Keratinocyte (primary cell): ENCODE data around the gene BICDL1. TPM values are rescaled to one million over a fixed set of nuclear protein-coding genes. Genes with fewer than 3 reads are reported as not detected.

Experiments used
- DNase-seq: peaks from one replicate; pipeline ENCODE4 v3.0.0-alpha.2; 2011; ENCODE audit warnings: low read depth, missing footprints, low spot score
- FAIRE-seq: peaks from 2 replicates; lab custom pipeline; 2011; peaks lifted over from hg19 to GRCh38; lab: Jason Lieb, UNC
- H2AFZ ChIP-seq: 2 replicates; pipeline ENCODE4 v1.6.0; 2012; ENCODE audit warnings: low read length, control low read depth, inconsistent platforms; ENCODE audit not compliant: control insufficient read depth
- H3K27ac ChIP-seq: 2 replicates; pipeline ENCODE4 v1.5.1; 2011; ENCODE audit warnings: low read length; ENCODE audit not compliant: control insufficient read depth, insufficient read depth
- H3K27me3 ChIP-seq: 3 replicates; pipeline ENCODE4 v1.6.0; 2011; ENCODE audit warnings: low read length; ENCODE audit not compliant: control insufficient read depth, insufficient read depth; ENCODE audit errors: extremely low read depth
- H3K36me3 ChIP-seq, 2 experiments: 2 replicates in 1 of 2; 3 replicates in 1 of 2; pipeline ENCODE4 v1.5.1; 2011; ENCODE audit warnings: low read length in 2 of 2, mild to moderate bottlenecking in 1 of 2; ENCODE audit not compliant: control insufficient read depth in 2 of 2, insufficient read depth in 2 of 2; ENCODE audit errors: extremely low read depth in 1 of 2
- H3K4me1 ChIP-seq: 3 replicates; pipeline ENCODE4 v1.5.1; 2011; ENCODE audit warnings: low read length; ENCODE audit not compliant: control insufficient read depth, insufficient read depth; ENCODE audit errors: extremely low read depth
- H3K4me2 ChIP-seq: 3 replicates; pipeline ENCODE4 v1.6.0; 2011; ENCODE audit warnings: low read depth, low read length; ENCODE audit not compliant: control insufficient read depth, insufficient read depth; ENCODE audit errors: extremely low read depth
- H3K4me3 ChIP-seq, 3 experiments: fragments of 200-600 bp in 1 of 3; sonication (generic) in 1 of 3; 2 replicates in 2 of 3; 3 replicates in 1 of 3; pipeline ENCODE4 v1.5.1; 2011 to 2016; ENCODE audit warnings: low read length in 3 of 3, mild to moderate bottlenecking in 3 of 3, control low read depth in 2 of 3, inconsistent platforms in 1 of 3, low read depth in 1 of 3, mixed read lengths in 1 of 3, mixed run types in 1 of 3, moderate library complexity in 1 of 3; ENCODE audit not compliant: control insufficient read depth in 2 of 3, insufficient read depth in 2 of 3; ENCODE audit errors: extremely low read depth in 1 of 3
- H3K79me2 ChIP-seq: 2 replicates; pipeline ENCODE4 v1.6.0; 2012; ENCODE audit warnings: low read length; ENCODE audit not compliant: control insufficient read depth, insufficient read depth
- H3K9ac ChIP-seq: 3 replicates; pipeline ENCODE4 v1.6.0; 2011; ENCODE audit warnings: low read length; ENCODE audit not compliant: control insufficient read depth, insufficient read depth; ENCODE audit errors: extremely low read depth
- H3K9me1 ChIP-seq: 3 replicates; pipeline ENCODE4 v1.6.0; 2011; ENCODE audit warnings: low read length; ENCODE audit not compliant: control insufficient read depth, insufficient read depth; ENCODE audit errors: extremely low read depth
- H3K9me3 ChIP-seq: 2 replicates; pipeline ENCODE4 v1.5.1; 2012; ENCODE audit warnings: low read depth, low read length; ENCODE audit not compliant: control insufficient read depth
- H4K20me1 ChIP-seq: 3 replicates; pipeline ENCODE4 v1.6.0; 2011; ENCODE audit warnings: low read length; ENCODE audit not compliant: control insufficient read depth, insufficient read depth; ENCODE audit errors: extremely low read depth
- EZH2 ChIP-seq: IDR thresholded peaks from one replicate; pipeline ENCODE4 v1.6.1; 2012; ENCODE audit warnings: inconsistent platforms, mild to moderate bottlenecking, low read length, moderate library complexity
- dilution Hi-C: fragments of 300-500 bp; cut with MboI; formaldehyde crosslinking; loops from one replicate; pipeline ENCODE4 v1.7.0; 2020; ENCODE audit warnings: low sequenced_read_pairs; ENCODE audit not compliant: extremely low pct_ligation_motif_present
- polyA plus RNA-seq, 5 experiments: library from polyadenylated mRNA; depleted of rRNA in 3 of 5; stranded (reverse) in 3 of 5; stranded (forward) in 1 of 5; unstranded in 1 of 5; fragments of >200 nt; gene quantifications; 1 replicate in 1 of 5; 2 replicates in 3 of 5; 3 replicates in 1 of 5; pipeline versions ENCODE4 v1.2.1 to v1.2.3, GENCODE V29; 2011 to 2012; ENCODE audit warnings: missing spikeins in 2 of 5, low read depth in 1 of 5, low replicate concordance in 1 of 5
- TF ChIP-seq, protein P1 (sequence below), 3 experiments: IDR thresholded peaks in 1 of 3; conservative IDR thresholded peaks in 1 of 3; optimal IDR thresholded peaks in 1 of 3; 2 replicates in 2 of 3; 3 replicates in 1 of 3; pipeline versions ENCODE3 to v1.5.1; 2011; ENCODE audit warnings: low read length in 3 of 3, mild to moderate bottlenecking in 3 of 3, moderate library complexity in 2 of 3, control low read depth in 1 of 3, inconsistent platforms in 1 of 3; ENCODE audit not compliant: insufficient read depth in 2 of 3; ENCODE audit errors: extremely low read depth in 1 of 3

Gene BICDL1
- polyA plus RNA-seq, 1 donor (not counting 4 experiments of a cell fraction or from before 2014, with no cell fraction given): 6.4 TPM

DNA sequence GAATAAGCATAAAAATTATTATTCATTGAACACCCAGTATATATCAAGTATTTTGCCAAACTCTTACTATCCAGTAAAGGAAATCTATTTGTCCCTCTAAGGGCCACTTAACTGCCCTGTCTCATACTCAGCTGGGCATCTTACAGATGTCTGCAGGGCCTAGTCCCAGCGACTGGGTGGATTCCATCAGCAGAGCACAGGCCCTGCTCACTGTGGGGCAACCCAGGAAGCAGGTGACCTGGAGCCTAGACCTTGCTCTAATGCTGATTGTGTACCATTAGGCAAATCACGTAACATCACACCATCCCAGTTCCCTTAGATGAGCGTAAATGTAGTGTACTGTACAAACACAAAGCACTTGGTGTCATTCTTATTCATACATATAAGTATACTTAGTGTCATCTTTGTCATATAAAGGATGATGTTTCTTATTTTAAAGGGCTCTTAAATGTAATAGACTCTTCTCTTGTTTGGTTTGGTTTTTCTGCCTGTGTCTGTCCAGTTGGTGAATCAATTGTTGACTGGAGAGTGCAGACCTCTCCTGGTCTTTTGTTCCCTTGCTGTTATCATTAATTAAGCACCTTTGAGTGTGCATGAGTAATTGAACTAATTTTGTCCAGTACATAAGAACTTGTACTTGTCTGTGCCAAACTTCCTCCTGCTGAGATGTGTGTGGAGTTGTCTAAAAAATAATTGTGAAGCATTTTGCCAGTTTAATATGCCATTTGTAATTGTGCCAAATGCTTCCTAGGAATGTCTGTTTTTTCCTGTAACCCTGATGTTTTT is 78.2 kb downstream of the BICDL1 start:
- no peak overlapping the region for H3K4me2 ChIP-seq
- no peak overlapping the region for H3K9ac ChIP-seq
- H2AFZ ChIP-seq: no peak overlapping the region
- no peak for DNase-seq
- H3K27me3 ChIP-seq: no peaks in the 10 kb centered on the region
- no peak overlapping the region for H3K27ac ChIP-seq
- H3K36me3 ChIP-seq: no peaks in the 10 kb centered on the region
- peaks cover 8% of the 10 kb centered on the region for H3K4me1 ChIP-seq
- H3K9me3 ChIP-seq: no peaks in the 10 kb centered on the region
- H3K9me1 ChIP-seq: no peaks in the 10 kb centered on the region
- dilution Hi-C loops: no loop called here
- H3K79me2 ChIP-seq: no peaks in the 10 kb centered on the region
- H4K20me1 ChIP-seq: no peaks in the 10 kb centered on the region
- H3K4me3 ChIP-seq: no peak overlapping the region
- no peak for TF ChIP-seq EZH2
- TF ChIP-seq, protein P1, sequence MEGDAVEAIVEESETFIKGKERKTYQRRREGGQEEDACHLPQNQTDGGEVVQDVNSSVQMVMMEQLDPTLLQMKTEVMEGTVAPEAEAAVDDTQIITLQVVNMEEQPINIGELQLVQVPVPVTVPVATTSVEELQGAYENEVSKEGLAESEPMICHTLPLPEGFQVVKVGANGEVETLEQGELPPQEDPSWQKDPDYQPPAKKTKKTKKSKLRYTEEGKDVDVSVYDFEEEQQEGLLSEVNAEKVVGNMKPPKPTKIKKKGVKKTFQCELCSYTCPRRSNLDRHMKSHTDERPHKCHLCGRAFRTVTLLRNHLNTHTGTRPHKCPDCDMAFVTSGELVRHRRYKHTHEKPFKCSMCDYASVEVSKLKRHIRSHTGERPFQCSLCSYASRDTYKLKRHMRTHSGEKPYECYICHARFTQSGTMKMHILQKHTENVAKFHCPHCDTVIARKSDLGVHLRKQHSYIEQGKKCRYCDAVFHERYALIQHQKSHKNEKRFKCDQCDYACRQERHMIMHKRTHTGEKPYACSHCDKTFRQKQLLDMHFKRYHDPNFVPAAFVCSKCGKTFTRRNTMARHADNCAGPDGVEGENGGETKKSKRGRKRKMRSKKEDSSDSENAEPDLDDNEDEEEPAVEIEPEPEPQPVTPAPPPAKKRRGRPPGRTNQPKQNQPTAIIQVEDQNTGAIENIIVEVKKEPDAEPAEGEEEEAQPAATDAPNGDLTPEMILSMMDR (optimal IDR thresholded peaks at IDR 0.05 in 1 of 3, IDR thresholded peaks at IDR 0.05 in 1 of 3, conservative IDR thresholded peaks at IDR 0.05 in 1 of 3; ENCODE audit: extremely low read depth in 1 of 3, insufficient read depth in 2 of 3, low read length in 3 of 3): no peak
- FAIRE-seq: no peak

DNA sequence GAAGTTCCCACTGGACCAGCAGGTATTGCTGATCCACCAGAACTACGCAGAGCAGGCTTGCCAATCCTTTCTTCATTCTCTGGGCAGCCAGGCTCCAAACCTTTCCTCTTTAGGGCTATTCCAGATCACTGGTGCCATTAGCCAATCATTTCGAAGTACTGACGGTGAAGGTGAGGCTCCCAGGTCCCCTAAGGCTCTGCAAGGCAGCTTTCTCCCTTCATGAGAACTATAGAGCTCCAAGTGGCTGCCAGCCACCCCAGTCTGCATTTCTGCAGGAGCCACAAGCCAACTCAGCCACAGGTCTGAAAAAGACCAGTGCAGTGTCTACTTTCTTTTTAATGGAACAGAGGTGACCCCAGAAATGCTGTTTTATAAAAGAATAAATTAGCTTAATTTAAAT is 78.9 kb downstream of the BICDL1 start:
- Histone ChIP-seq H3K9ac (no peak overlapping the region), H3K4me1 (peaks cover 8% of the 10 kb centered on the region), H3K9me3 (no peaks in the 10 kb centered on the region), H2AFZ (no peak overlapping the region), H3K79me2 (no peaks in the 10 kb centered on the region), H3K27me3 (no peaks in the 10 kb centered on the region), H3K36me3 (no peaks in the 10 kb centered on the region), H3K27ac (no peak overlapping the region), H3K4me2 (no peak overlapping the region), H3K4me3 (no peak overlapping the region), H4K20me1 (no peaks in the 10 kb centered on the region), H3K9me1 (no peaks in the 10 kb centered on the region)
- TF ChIP-seq, protein P1 (optimal IDR thresholded peaks at IDR 0.05 in 1 of 3, IDR thresholded peaks at IDR 0.05 in 1 of 3, conservative IDR thresholded peaks at IDR 0.05 in 1 of 3; ENCODE audit: extremely low read depth in 1 of 3, insufficient read depth in 2 of 3, low read length in 3 of 3): no peak
- TF ChIP-seq EZH2: no peak
- FAIRE-seq (no peak), DNase-seq (no peak)
- dilution Hi-C loops: no loop called here
